ENCODE measurements around the gene C2orf49. TPM values are rescaled to one million over a fixed set of nuclear protein-coding genes. Genes with fewer than 3 reads are reported as not detected.

Gene C2orf49
- total RNA-seq, 4 donors from 2014 or later, result 16.4 to 19.5 (median 17.7) TPM

- DNase-seq (ENCODE audit: extremely low spot score), result no peak
- H3K4me1 ChIP-seq, result peaks cover 0 to 2% (median 0%) of the 10 kb centered on the region in 4 donors
- 98% methylated on average over 3 of the region's 3 CpGs for WGBS
- H3K4me3 ChIP-seq, result no peak overlapping the region
- peaks cover 35 to 60% (median 39%) of the 10 kb centered on the region in 4 donors for H3K36me3 ChIP-seq
- intact Hi-C loops (cut with DNase I), result no loop called here
- no peaks in the 10 kb centered on the region for H3K9me3 ChIP-seq
- TF ChIP-seq EP300 (IDR thresholded peaks at IDR 0.05) (no peak), POLR2AphosphoS5 (IDR thresholded peaks at IDR 0.05) (no peak), POLR2A (IDR thresholded peaks at IDR 0.05; ENCODE audit: low read depth) (no peak), CTCF (IDR thresholded peaks at IDR 0.05) (no peak)
- no peak overlapping the region for H3K27ac ChIP-seq (replicated peaks in 1 of 4)
- H3K27me3 ChIP-seq, result no peaks in the 10 kb centered on the region
These were observed 39.3 kb upstream of the C2orf49 start for GRCh38 chr2:105298017-105298416.

- no peak overlapping the region for H3K4me3 ChIP-seq
- intact Hi-C loops (cut with DNase I), result no loop called here
- 98% methylated on average over 4 of the region's 5 CpGs for WGBS
- H3K36me3 ChIP-seq, result peaks cover 29 to 52% (median 31%) of the 10 kb centered on the region in 4 donors
- no peak for DNase-seq (ENCODE audit: extremely low spot score)
- peaks cover 0 to 3% (median 0%) of the 10 kb centered on the region in 4 donors for H3K4me1 ChIP-seq
- no peaks in the 10 kb centered on the region for H3K9me3 ChIP-seq
- no peak overlapping the region for H3K27ac ChIP-seq (replicated peaks in 1 of 4)
- TF ChIP-seq CTCF (IDR thresholded peaks at IDR 0.05), result no peak
- no peaks in the 10 kb centered on the region for H3K27me3 ChIP-seq
These were observed 38.0 kb upstream of the C2orf49 start for GRCh38 chr2:105299290-105299689.

GRCh38 chr2:105301646-105302045 is 35.7 kb upstream of the C2orf49 start:
- peaks cover 15 to 38% (median 28%) of the 10 kb centered on the region in 4 donors for H3K36me3 ChIP-seq
- H3K4me1 ChIP-seq, result peaks cover 0 to 3% (median 0%) of the 10 kb centered on the region in 4 donors
- no peaks in the 10 kb centered on the region for H3K9me3 ChIP-seq
- DNase-seq (ENCODE audit: extremely low spot score), result no peak
- no peaks in the 10 kb centered on the region for H3K27me3 ChIP-seq
- intact Hi-C loops (cut with DNase I), result no loop called here
- 90% methylated on average over 3 of the region's 3 CpGs for WGBS
- no peak for TF ChIP-seq EP300 (IDR thresholded peaks at IDR 0.05)
- no peak overlapping the region for H3K27ac ChIP-seq (replicated peaks in 1 of 4)
- no peak overlapping the region for H3K4me3 ChIP-seq

GRCh38 chr2:105307146-105307545 is 30.2 kb upstream of the C2orf49 start:
- intact Hi-C loops (cut with DNase I), result no loop called here
- Histone ChIP-seq H3K27me3 (no peaks in the 10 kb centered on the region), H3K4me1 (peaks cover 0 to 17% (median 5%) of the 10 kb centered on the region in 4 donors), H3K9me3 (no peaks in the 10 kb centered on the region), H3K27ac (replicated peaks in 1 of 4) (no peak overlapping the region), H3K36me3 (peaks cover 14 to 38% (median 23%) of the 10 kb centered on the region in 4 donors), H3K4me3 (no peak overlapping the region)
- 85% methylated on average over 7 of the region's 7 CpGs for WGBS
- no peak for TF ChIP-seq CTCF (IDR thresholded peaks at IDR 0.05)
- TF ChIP-seq POLR2AphosphoS5 (IDR thresholded peaks at IDR 0.05), result no peak
- no peak for TF ChIP-seq EP300 (IDR thresholded peaks at IDR 0.05)
- TF ChIP-seq POLR2A (IDR thresholded peaks at IDR 0.05; ENCODE audit: low read depth), result no peak
- no peak for DNase-seq (ENCODE audit: extremely low spot score)

- WGBS, result 82% methylated on average over 17 of the region's 19 CpGs
- H3K27me3 ChIP-seq, result no peaks in the 10 kb centered on the region
- H3K4me3 ChIP-seq, result no peak overlapping the region
- no peaks in the 10 kb centered on the region for H3K9me3 ChIP-seq
- peaks cover 14 to 38% (median 23%) of the 10 kb centered on the region in 4 donors for H3K36me3 ChIP-seq
- no peak overlapping the region for H3K27ac ChIP-seq (replicated peaks in 1 of 4)
- DNase-seq (ENCODE audit: extremely low spot score), result no peak
- H3K4me1 ChIP-seq, result peaks cover 0 to 17% (median 5%) of the 10 kb centered on the region in 4 donors
- intact Hi-C loops (cut with DNase I), result no loop called here
- no peak for TF ChIP-seq CTCF (IDR thresholded peaks at IDR 0.05)
- no peak for TF ChIP-seq POLR2AphosphoS5 (IDR thresholded peaks at IDR 0.05)
- TF ChIP-seq EP300 (IDR thresholded peaks at IDR 0.05), result no peak
- no peak for TF ChIP-seq POLR2A (IDR thresholded peaks at IDR 0.05; ENCODE audit: low read depth)
These were observed 29.8 kb upstream of the C2orf49 start for GRCh38 chr2:105307550-105307949.

Data from esophagus muscularis mucosa (tissue), 4 donors.